ENCODE data around the gene TRIM42. TPM values are rescaled to one million over a fixed set of nuclear protein-coding genes. Genes with fewer than 3 reads are reported as not detected.

Gene TRIM42
- total and polyA plus RNA-seq, 2 donors (not counting 1 experiment from before 2014, with no cell fraction given) = not detected

DNA sequence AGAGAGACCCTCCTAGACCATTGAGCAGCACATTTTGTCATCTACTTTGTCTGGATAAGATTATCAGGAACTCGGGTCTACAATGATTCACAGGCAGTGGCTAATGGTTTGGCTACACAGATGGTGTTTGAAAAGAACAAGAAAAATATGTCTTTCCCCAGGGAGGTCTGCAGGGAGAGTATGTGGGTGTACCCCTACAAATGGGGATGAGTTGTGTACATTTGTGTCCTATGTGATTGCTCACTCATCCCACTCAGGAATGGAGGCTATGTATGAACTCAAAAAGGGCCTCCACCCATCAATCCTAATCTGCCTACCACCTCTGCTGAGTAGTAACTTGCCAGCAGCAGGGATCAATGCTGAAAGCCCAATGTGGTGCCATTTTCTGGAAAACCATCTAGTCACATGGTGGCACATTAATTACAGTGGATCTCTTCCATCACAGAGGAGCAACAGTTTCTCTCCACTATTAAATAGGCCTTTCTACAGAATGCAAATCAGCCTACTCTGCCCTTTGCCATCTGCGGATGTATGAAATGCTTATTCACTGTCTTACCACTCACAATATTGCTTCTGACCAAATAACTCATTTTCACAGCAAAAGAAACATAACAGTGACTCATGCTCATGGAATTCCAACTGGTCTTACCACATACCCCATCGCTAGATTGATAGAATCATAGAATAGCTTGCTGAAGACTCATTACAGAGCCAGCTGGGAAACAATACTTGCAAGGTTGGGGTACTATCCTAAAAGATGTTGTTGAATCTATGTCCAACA lies 48.3 kb upstream of the TRIM42 start:
- TF ChIP-seq, protein P1, sequence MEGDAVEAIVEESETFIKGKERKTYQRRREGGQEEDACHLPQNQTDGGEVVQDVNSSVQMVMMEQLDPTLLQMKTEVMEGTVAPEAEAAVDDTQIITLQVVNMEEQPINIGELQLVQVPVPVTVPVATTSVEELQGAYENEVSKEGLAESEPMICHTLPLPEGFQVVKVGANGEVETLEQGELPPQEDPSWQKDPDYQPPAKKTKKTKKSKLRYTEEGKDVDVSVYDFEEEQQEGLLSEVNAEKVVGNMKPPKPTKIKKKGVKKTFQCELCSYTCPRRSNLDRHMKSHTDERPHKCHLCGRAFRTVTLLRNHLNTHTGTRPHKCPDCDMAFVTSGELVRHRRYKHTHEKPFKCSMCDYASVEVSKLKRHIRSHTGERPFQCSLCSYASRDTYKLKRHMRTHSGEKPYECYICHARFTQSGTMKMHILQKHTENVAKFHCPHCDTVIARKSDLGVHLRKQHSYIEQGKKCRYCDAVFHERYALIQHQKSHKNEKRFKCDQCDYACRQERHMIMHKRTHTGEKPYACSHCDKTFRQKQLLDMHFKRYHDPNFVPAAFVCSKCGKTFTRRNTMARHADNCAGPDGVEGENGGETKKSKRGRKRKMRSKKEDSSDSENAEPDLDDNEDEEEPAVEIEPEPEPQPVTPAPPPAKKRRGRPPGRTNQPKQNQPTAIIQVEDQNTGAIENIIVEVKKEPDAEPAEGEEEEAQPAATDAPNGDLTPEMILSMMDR (IDR thresholded peaks at IDR 0.05) = no peak
- no peak for TF ChIP-seq EZH2 (IDR thresholded peaks at IDR 0.05; ENCODE audit: borderline replicate concordance, insufficient read depth, low read depth, low read length, poor library complexity, severe bottlenecking)
- Histone ChIP-seq H2AFZ (ENCODE audit: insufficient read depth, low read depth, low read length, poor library complexity, severe bottlenecking) (no peak overlapping the region), H3K79me2 (ENCODE audit: control insufficient read depth, insufficient read depth, low read length) (no peaks in the 10 kb centered on the region), H4K20me1 (ENCODE audit: control insufficient read depth, insufficient read depth, low read length, poor library complexity, severe bottlenecking) (no peaks in the 10 kb centered on the region), H3K9ac (ENCODE audit: low read length) (no peak overlapping the region), H3K4me3 (ENCODE audit: control extremely low read depth in 1 of 5, extremely low read depth in 1 of 5, insufficient read depth in 1 of 5, low read depth in 2 of 5, low read length in 4 of 5) (no peak overlapping the region), H3K27ac (ENCODE audit: low read length in 2 of 2) (no peak overlapping the region), H3K4me1 (ENCODE audit: control insufficient read depth in 2 of 2, insufficient read depth in 2 of 2, low read length in 2 of 2) (no peaks in the 10 kb centered on the region), H3K36me3 (replicated peaks in 1 of 2; ENCODE audit: control extremely low read depth in 1 of 2, control insufficient read depth in 1 of 2, extremely low read depth in 1 of 2, insufficient read depth in 2 of 2, low read length in 1 of 2) (no peaks in the 10 kb centered on the region), H3K27me3 (replicated peaks in 1 of 4; ENCODE audit: control extremely low read depth in 1 of 4, control insufficient read depth in 3 of 4, insufficient read depth in 4 of 4, low read length in 3 of 4) (no peaks in the 10 kb centered on the region), H3K4me2 (replicated peaks; ENCODE audit: low read depth, low read length, poor library complexity, severe bottlenecking) (no peak overlapping the region), H3K9me3 (ENCODE audit: control extremely low read depth in 1 of 3, control insufficient read depth in 2 of 3, insufficient read depth in 1 of 3, low read length in 2 of 3) (no peaks in the 10 kb centered on the region)
- no peak overlapping the region for H3K4me3 Mint-ChIP-seq
- ChIA-PET CTCF (no interaction called here), POLR2A (no interaction called here)
- no CpG with 5 or more reads among the region's 3 CpGs for WGBS (ENCODE audit: insufficient coverage)
- intact Hi-C loops (cut with micrococcal nuclease) = no loop called here
- ATAC-seq (ENCODE audit: low read depth) (no peak), DNase-seq (no peak)
- H3K27me3 Mint-ChIP-seq = peaks cover 10% of the 10 kb centered on the region
- H3K4me1 Mint-ChIP-seq = no peaks in the 10 kb centered on the region
- H3K9me3 Mint-ChIP-seq (ENCODE audit: insufficient read depth) = no peaks in the 10 kb centered on the region
- no peak overlapping the region for H3K27ac Mint-ChIP-seq

GRCh38 chr3:140630366-140630765 lies 47.5 kb upstream of the TRIM42 start:
- WGBS (ENCODE audit: insufficient coverage) = 50% methylated on average over 2 of the region's 5 CpGs
- Histone ChIP-seq H3K36me3 (replicated peaks in 1 of 2; ENCODE audit: control extremely low read depth in 1 of 2, control insufficient read depth in 1 of 2, extremely low read depth in 1 of 2, insufficient read depth in 2 of 2, low read length in 1 of 2) (no peaks in the 10 kb centered on the region), H4K20me1 (ENCODE audit: control insufficient read depth, insufficient read depth, low read length, poor library complexity, severe bottlenecking) (no peaks in the 10 kb centered on the region), H3K27ac (ENCODE audit: low read length in 2 of 2) (no peak overlapping the region), H3K4me1 (ENCODE audit: control insufficient read depth in 2 of 2, insufficient read depth in 2 of 2, low read length in 2 of 2) (no peaks in the 10 kb centered on the region), H3K79me2 (ENCODE audit: control insufficient read depth, insufficient read depth, low read length) (no peaks in the 10 kb centered on the region), H3K4me2 (replicated peaks; ENCODE audit: low read depth, low read length, poor library complexity, severe bottlenecking) (no peak overlapping the region), H2AFZ (ENCODE audit: insufficient read depth, low read depth, low read length, poor library complexity, severe bottlenecking) (no peak overlapping the region), H3K4me3 (ENCODE audit: control extremely low read depth in 1 of 5, extremely low read depth in 1 of 5, insufficient read depth in 1 of 5, low read depth in 2 of 5, low read length in 4 of 5) (no peak overlapping the region), H3K9me3 (ENCODE audit: control extremely low read depth in 1 of 3, control insufficient read depth in 2 of 3, insufficient read depth in 1 of 3, low read length in 2 of 3) (no peaks in the 10 kb centered on the region), H3K9ac (ENCODE audit: low read length) (no peak overlapping the region), H3K27me3 (replicated peaks in 1 of 4; ENCODE audit: control extremely low read depth in 1 of 4, control insufficient read depth in 3 of 4, insufficient read depth in 4 of 4, low read length in 3 of 4) (no peaks in the 10 kb centered on the region)
- no peak overlapping the region for H3K4me3 Mint-ChIP-seq
- ATAC-seq (ENCODE audit: low read depth) = no peak
- TF ChIP-seq EZH2 (IDR thresholded peaks at IDR 0.05; ENCODE audit: borderline replicate concordance, insufficient read depth, low read depth, low read length, poor library complexity, severe bottlenecking) = no peak
- TF ChIP-seq, protein P1 (IDR thresholded peaks at IDR 0.05) = no peak
- H3K27ac Mint-ChIP-seq = no peak overlapping the region
- ChIA-PET CTCF (no interaction called here), POLR2A (no interaction called here)
- no peaks in the 10 kb centered on the region for H3K9me3 Mint-ChIP-seq (ENCODE audit: insufficient read depth)
- DNase-seq = no peak
- H3K27me3 Mint-ChIP-seq = peaks cover 5% of the 10 kb centered on the region
- H3K4me1 Mint-ChIP-seq = no peaks in the 10 kb centered on the region
- intact Hi-C loops (cut with micrococcal nuclease) = no loop called here

All from B cell (primary cell).